PC-9 (cell line): Measurements from ENCODE around the gene SYCP2L.

Experiments
- CTCF ChIP-seq: fragments of 200-600 bp; sonication (generic); conservative IDR thresholded peaks from 2 replicates; pipeline ENCODE4 v1.6.1; 2017; ENCODE audit warnings: mixed run types, antibody characterized with exemption, mild to moderate bottlenecking, moderate library complexity
- EZH2 ChIP-seq: fragments of 200-600 bp; sonication (generic); IDR thresholded peaks from 2 replicates; pipeline ENCODE4 v1.8.0; 2017; ENCODE audit warnings: antibody characterized with exemption, low read depth

GRCh38 chr6:10972196-10972595 is 85.3 kb downstream of the SYCP2L start:
- TF ChIP-seq CTCF (no peak), EZH2 (no peak)
